Mucosa of rectum (tissue), 2 donors: ENCODE results near the gene NAT16.

Experiments
- H3K27ac ChIP-seq, 2 donors: one replicate each; pipeline ENCODE4 v1.7.0; 2013; ENCODE audit warnings: inconsistent platforms in 2 of 2, low read depth in 2 of 2, low read length in 2 of 2
- H3K27me3 ChIP-seq, 2 donors: one replicate each; pipeline ENCODE4 v1.7.0; 2013; ENCODE audit warnings: low read length in 2 of 2; ENCODE audit not compliant: control insufficient read depth in 2 of 2, insufficient read depth in 2 of 2
- H3K36me3 ChIP-seq, 2 donors: one replicate each; pipeline ENCODE4 v1.7.0; 2013; ENCODE audit warnings: low read length in 2 of 2; ENCODE audit not compliant: control insufficient read depth in 2 of 2, insufficient read depth in 2 of 2
- H3K4me1 ChIP-seq, 2 donors: one replicate each; pipeline ENCODE4 v1.7.0; 2013; ENCODE audit warnings: low read length in 2 of 2, mild to moderate bottlenecking in 1 of 2; ENCODE audit not compliant: control insufficient read depth in 2 of 2, insufficient read depth in 2 of 2
- H3K4me3 ChIP-seq, 2 donors: one replicate each; pipeline ENCODE4 v1.7.0; 2013; ENCODE audit warnings: low read length in 2 of 2
- H3K9ac ChIP-seq, 2 donors: one replicate each; pipeline ENCODE4 v1.7.0; 2013; ENCODE audit warnings: low read length in 2 of 2, low read depth in 1 of 2, mild to moderate bottlenecking in 1 of 2
- H3K9me3 ChIP-seq, 2 donors: one replicate each; pipeline ENCODE4 v1.7.0; 2013; ENCODE audit warnings: low read length in 2 of 2; ENCODE audit not compliant: control insufficient read depth in 2 of 2
- donor health status: healthy.
- donor health status: Normal muscosa, but diverticular disease.

The NAT16 gene

DNA sequence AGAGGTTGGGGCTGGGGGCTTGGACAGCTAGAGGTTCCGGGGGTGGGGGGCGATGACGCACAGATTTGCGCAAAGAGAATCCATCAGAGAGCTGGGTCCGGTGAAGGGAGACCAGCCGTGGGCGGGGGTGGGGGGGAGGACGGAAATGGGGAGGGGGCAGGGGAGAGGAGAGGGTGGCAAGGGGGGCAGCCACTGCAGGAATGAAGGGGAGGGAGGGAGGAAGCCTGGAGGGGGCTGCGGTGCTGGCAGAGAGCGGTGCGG, 13.5 kb downstream of the NAT16 start:
- Histone ChIP-seq H3K4me1 (peaks cover 15 to 19% of the 10 kb centered on the region in 2 donors), H3K9me3 (no peaks in the 10 kb centered on the region), H3K27ac (no peak overlapping the region)

DNA sequence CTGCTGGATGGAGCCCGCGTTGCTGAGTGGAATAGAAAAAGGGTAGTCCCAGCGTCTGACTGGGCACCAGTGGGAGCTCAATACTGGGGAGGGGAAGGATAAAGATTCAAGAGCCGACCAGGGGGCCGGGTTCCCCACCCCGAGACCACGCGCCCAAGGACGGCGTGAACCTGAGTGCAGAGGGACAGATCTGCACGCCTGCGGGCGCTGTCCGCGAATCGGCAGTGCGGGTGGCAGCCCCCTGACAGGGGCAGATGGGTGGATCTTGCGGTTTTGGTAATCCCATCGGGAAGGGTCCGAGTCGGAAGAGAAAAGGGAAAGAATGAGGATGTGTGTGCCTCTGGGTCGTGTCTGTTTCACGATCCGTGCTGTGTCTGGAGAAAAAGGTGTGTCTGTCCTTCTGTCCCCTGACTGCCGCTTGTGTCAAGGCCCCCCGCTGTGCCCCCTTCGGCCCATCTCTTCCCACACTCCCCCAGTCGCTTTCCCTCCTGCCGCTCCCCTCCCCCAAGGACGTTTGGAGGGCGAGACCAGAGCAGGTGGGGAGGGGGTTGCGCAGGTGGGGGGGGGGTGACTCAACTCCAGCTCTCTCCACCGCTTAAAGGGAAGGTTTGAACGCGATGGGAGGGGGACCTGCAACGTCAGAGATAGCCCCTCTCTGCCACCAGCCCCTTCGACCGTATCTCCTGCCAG, 14.0 kb downstream of the NAT16 start:
- H3K9ac ChIP-seq: no peak overlapping the region
- no peak overlapping the region for H3K27ac ChIP-seq
- peaks cover 15 to 19% of the 10 kb centered on the region in 2 donors for H3K4me1 ChIP-seq
- no peaks in the 10 kb centered on the region for H3K36me3 ChIP-seq
- H3K9me3 ChIP-seq: no peaks in the 10 kb centered on the region
- H3K27me3 ChIP-seq: peaks cover 52 to 61% of the 10 kb centered on the region in 2 donors
- peak overlapping the region in 1 of 2 donors; percentile 37 for H3K4me3 ChIP-seq

More for the DNA sequence above, 13.5 kb downstream of the NAT16 start:
- H3K36me3 ChIP-seq: no peaks in the 10 kb centered on the region
- H3K4me3 ChIP-seq: no peak overlapping the region
- peaks cover 57 to 66% of the 10 kb centered on the region in 2 donors for H3K27me3 ChIP-seq
- no peak overlapping the region for H3K9ac ChIP-seq

DNA sequence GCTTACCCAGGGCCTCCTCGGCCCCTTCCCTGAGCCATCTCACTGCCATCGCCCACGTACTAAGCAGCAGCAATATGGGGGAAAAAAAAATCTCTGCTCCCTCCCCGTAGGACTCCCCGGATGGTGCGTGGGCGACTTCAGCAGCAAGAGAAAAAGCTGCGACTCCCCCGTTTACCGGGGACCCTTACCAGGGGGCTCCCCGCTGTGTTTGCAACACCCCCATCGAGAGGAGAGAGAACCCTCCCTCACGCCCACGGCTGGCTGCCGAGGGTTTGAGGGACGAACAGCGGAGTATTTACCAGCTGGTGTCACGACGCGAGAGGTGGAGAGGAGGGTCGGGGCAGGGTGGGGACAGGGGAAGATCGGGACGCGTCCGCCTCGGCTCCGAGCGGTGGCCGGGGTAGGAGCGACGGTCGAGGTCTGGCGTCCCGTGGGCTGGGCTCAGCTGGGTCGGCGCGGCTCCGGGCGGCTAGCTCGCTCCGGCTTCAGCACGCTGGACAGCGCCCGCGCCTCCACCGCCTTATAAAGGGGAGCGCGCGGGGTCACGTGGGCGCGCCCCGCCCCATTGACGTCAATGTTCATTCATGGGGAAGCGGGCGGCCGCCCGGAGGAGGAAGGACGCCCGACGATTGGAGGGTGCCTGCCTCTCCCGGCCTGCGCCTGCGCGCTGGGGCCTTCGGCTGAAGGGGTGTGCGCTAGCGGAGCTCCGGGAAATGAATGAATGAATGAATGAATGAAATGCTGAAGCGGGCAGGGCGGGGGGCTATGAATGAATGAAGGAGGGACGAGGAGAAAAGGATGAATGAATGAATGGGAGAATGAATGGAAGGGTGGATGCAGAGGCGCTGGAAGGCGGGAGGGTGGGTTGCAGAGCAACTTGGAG, 14.8 kb downstream of the NAT16 start, which contains the start of gene VGF:
VGF (minus strand) TSS at position 495 of the 883 bp plus-strand sequence. CDS start 726 bp downstream, outside the sequence.
- Histone ChIP-seq H3K9me3 (no peaks in the 10 kb centered on the region), H3K9ac (no peak within 1 kb of the TSS), H3K4me3 (peak within 1 kb of the TSS in 1 of 2 donors; percentile 37), H3K27me3 (peaks cover 45 to 53% of the 10 kb centered on the region in 2 donors), H3K36me3 (peaks cover under 1 to 2% of the 10 kb centered on the region in 2 donors), H3K4me1 (peaks cover 15 to 19% of the 10 kb centered on the region in 2 donors), H3K27ac (no peak within 1 kb of the TSS)

DNA sequence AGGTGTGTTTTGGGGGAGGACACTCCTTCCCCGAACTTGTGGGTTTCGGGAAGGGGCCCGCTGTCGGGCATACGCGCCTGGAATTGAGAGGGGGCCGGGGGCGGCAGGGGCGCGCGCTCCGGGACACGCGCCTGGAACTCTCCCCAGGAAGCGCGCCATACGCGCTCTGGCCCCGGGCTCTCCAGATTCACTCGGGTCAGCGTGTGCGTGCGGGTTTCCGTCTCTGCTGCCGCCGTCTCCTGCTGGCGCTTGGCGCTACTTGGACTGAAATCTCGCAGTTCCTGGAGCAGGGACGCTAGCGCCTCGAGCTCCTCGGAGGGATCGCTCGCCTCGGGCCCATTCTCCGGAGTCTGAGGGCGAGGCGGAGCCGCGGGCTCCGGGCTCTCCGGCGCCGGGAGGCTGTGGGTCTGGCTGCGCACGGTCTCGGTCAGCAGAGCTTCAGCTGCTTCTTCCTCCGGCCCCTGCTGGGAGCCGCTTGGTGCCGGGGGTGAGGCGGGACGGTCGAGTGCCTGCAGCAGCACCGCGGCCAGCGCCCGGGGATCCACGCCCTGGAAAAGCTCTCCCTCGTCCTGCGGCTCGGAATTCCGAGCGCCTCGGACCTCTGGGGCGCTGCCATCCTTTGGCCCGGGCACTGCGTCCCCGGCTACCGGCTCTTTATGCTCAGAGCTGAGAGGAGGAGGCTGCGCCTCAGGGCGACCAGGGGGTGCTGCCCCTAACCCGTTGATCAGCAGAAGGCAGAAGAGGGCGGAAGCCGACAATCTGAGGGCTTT, 15.8 kb downstream of the NAT16 start:
- Histone ChIP-seq H3K4me3 (no peak overlapping the region), H3K9me3 (no peaks in the 10 kb centered on the region), H3K27me3 (peaks cover 38 to 44% of the 10 kb centered on the region in 2 donors)

DNA sequence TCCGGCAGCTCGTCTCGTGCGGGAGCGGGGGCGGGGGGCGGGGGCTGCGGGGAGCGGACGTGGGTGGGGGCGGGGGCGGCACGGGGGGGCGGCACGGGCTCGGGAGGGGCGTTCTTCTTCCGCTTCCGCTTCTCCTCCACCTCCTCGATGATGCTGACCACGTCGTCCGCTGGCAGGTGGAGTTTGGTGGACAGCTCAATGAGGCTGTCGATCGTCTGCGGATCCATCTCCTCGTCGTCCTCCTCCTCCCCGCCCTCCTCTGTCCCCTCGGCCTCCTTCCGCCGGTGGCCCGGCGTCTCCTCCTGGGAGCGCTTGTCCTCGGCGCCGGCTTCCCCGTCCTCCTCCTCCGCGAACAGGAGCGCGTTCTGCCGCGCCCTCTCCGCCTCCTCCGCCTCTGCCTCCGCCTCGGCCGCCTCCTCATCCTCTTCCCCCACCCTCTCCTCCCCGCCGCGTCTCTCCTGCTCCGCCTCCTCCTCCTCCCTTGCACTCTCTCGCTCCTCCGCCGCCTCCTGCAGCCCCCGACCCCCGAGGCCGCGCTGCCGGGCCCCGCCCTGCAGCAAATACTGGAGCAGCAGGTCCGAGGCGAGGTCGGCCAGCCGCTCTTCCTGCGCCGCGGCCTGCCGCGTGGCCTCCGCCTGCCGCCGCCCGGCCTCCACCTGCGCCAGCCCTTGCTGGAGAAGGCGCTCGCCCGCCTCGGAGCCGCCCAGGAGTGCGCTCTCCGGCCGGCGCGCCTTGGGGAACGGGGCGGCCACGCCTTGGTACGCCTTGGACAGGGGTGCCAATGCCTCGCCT, 16.6 kb downstream of the NAT16 start:
- H3K4me3 ChIP-seq: peak overlapping the region; percentile 48 to 51
- H3K36me3 ChIP-seq: peaks cover 8 to 10% of the 10 kb centered on the region in 2 donors
- peaks cover 9 to 12% of the 10 kb centered on the region in 2 donors for H3K4me1 ChIP-seq
- no peak overlapping the region for H3K9ac ChIP-seq
- H3K27ac ChIP-seq: no peak overlapping the region
- H3K27me3 ChIP-seq: peaks cover 33 to 38% of the 10 kb centered on the region in 2 donors
- H3K9me3 ChIP-seq: no peaks in the 10 kb centered on the region

More for the DNA sequence above, 15.8 kb downstream of the NAT16 start:
- H3K9ac ChIP-seq: no peak overlapping the region
- H3K4me1 ChIP-seq: peaks cover 10 to 12% of the 10 kb centered on the region in 2 donors
- no peak overlapping the region for H3K27ac ChIP-seq
- peaks cover 5% of the 10 kb centered on the region in 2 donors for H3K36me3 ChIP-seq

DNA sequence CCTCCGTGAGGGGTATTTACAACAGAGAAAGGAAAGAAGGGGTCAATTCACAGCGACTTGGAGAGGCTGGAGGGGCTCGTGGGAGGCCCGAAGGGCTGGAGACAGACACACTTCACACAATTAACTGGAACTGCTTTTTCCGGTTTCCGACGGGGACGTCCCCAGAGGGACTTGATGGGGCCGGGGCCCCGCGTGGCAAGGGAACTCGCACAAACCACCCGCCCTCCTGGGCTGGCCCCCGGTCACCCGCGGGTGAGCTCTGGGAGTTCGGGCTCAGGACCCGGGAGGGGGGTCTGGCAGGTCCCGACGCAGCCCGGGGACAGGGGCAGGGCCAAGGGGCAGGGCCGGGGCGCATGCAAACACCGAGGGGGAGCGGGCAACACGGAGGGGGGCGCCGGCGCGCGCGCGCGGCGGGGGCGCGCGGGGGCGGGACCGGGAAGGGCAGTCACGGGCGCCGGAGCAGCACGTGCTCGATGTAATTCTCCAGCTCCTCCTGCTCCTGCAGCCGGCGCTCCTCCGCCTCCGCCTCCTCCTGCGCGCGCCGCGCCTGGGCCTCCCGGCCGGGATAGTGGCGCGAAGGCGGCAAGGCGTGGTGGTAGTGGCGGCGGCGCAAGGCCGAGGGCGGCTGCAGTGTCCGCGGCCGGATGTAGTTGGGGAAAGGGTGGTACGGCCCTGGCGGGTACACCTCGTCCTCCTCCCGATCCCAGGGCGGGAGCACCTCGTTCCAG, 17.4 kb downstream of the NAT16 start:
- no peak overlapping the region for H3K27ac ChIP-seq
- H3K27me3 ChIP-seq: peaks cover 25 to 30% of the 10 kb centered on the region in 2 donors
- H3K9ac ChIP-seq: no peak overlapping the region
- H3K4me1 ChIP-seq: peaks cover 9 to 12% of the 10 kb centered on the region in 2 donors
- H3K36me3 ChIP-seq: peaks cover 12 to 13% of the 10 kb centered on the region in 2 donors
- H3K9me3 ChIP-seq: no peaks in the 10 kb centered on the region
- peak overlapping the region in 1 of 2 donors; percentile 21 for H3K4me3 ChIP-seq

DNA sequence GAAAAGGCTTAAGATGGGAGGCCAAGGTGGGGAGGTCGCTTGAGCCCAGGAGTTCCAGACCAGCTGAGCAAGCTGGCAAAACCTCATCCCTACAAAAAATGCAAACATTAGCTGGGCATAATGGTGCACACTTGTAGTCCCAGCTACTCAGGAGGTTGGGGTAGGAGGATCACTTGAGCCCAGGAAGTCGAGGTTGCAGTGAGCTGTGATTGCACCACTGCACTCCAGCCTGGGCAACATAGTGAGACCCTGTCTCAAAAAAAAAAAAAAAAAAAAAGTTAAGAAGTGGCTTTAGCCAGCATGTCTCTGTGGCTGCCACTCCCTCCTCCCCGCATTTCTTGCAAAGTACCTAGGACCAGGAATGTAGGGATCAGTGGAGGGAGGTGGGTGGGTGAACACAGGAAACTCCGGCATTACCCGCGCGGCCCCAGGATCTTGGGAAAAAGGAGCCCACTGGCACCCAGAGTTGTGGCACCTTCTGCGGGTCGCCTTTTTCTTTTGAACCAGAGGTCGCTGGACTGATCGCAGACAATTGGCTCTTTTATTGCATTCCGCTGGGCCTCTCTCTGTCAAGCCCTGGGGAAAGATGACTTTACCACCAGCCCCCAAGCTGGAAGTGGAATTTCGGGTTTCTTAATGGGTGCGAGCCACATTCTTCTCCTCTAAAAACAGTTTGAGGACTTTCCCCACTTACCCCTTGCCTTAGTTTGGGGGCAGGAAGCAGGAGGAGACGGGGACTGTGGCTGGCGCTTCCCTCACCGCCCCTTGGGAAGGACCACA, 18.2 kb downstream of the NAT16 start:
- Histone ChIP-seq H3K9ac (no peak overlapping the region), H3K36me3 (peaks cover 12 to 16% of the 10 kb centered on the region in 2 donors), H3K27ac (no peak overlapping the region), H3K4me1 (peaks cover 12 to 13% of the 10 kb centered on the region in 2 donors), H3K4me3 (no peak overlapping the region), H3K9me3 (no peaks in the 10 kb centered on the region), H3K27me3 (peaks cover 17 to 23% of the 10 kb centered on the region in 2 donors)

DNA sequence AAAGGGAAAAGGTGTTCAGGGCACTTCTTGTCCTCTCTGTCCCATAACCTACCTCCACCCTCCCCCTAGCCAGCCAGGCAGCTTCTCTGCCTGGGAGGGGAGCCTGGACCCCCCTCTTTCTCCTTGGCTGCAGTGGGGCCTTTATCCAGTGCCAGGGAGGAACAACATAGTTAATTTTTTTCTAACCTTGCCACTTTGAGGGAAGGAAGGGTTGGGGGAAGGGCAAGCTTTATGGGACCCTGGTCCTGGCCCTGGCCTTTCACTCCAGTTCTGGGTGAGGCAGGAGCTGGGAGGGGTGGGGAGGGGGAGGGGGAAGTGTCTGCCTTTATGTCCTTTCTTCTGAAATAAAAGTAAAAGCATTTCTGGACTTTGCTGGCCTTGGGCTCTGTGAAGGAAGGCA, 19.2 kb downstream of the NAT16 start:
- Histone ChIP-seq H3K27ac (no peak overlapping the region), H3K36me3 (peaks cover 12 to 16% of the 10 kb centered on the region in 2 donors), H3K9me3 (no peaks in the 10 kb centered on the region), H3K4me1 (peaks cover 11% of the 10 kb centered on the region in 2 donors), H3K4me3 (no peak overlapping the region), H3K27me3 (peaks cover 12 to 18% of the 10 kb centered on the region in 2 donors), H3K9ac (no peak overlapping the region)
